GM12878 (cell line): ENCODE measurements around the gene FAM229B. TPM values are rescaled to one million over a fixed set of nuclear protein-coding genes. Genes with fewer than 3 reads are reported as not detected.

Source experiments
- ATAC-seq: fragments of 200-7000 bp; cut with Tn5 transposase; 3 replicates; pipeline ENCODE4 v1.9.1; 2020; ENCODE audit warnings: mild to moderate bottlenecking, moderate library complexity
- BruUV-seq: library from RNA; stranded (reverse); fragments of 400-500 nt; replicated peaks from 2 replicates; lab custom pipeline; 2021; lab: Mats Ljungman, UMichigan
- CTCF ChIA-PET: fragments of 300-600 bp; sonication (Branson Sonifier 250); formaldehyde crosslinking; extraction: SDS; loops from one replicate; lab custom pipeline; 2021; ENCODE audit warnings: inconsistent platforms; lab: Yijun Ruan, JAX
- POLR2A ChIA-PET: fragments of 350-600 bp; formaldehyde crosslinking; extraction: SDS; loops from one replicate; lab custom pipeline; 2021; ENCODE audit warnings: inconsistent platforms; lab: Charles Lee
- RAD21 ChIA-PET: fragments of 300-600 bp; sonication (Branson Sonifier 250); formaldehyde crosslinking; loops from one replicate; lab custom pipeline; 2023; ENCODE audit warnings: antibody characterized with exemption; ENCODE audit not compliant: unreplicated experiment; lab: Charles Lee
- SMC1A ChIA-PET: fragments of 300-600 bp; sonication (Branson Sonifier 250); formaldehyde crosslinking; loops from one replicate; lab custom pipeline; 2023; ENCODE audit not compliant: unreplicated experiment, uncharacterized antibody; lab: Charles Lee
- DNase-seq: peaks from one replicate; pipeline ENCODE4 v3.0.0-alpha.2; 2011; ENCODE audit warnings: low read depth, low spot score
- FAIRE-seq: peaks from 3 replicates; lab custom pipeline; 2011; peaks lifted over from hg19 to GRCh38; lab: Jason Lieb, UNC
- H2AFZ ChIP-seq: 2 replicates; pipeline ENCODE4 v1.6.0; 2011; ENCODE audit warnings: low read depth, low read length, control low read depth; ENCODE audit not compliant: control insufficient read depth
- H3K27ac ChIP-seq: 2 replicates; pipeline ENCODE4 v1.5.1; 2011; ENCODE audit warnings: control low read depth; ENCODE audit not compliant: control insufficient read depth, insufficient read depth
- H3K27me3 ChIP-seq, 2 experiments: replicated peaks in 1 of 2; 2 replicates each; pipeline versions ENCODE4 v1.6.0 to v1.6.1; 2011; ENCODE audit warnings: low read length in 1 of 2; ENCODE audit not compliant: control insufficient read depth in 2 of 2, insufficient read depth in 2 of 2
- H3K36me3 ChIP-seq, 2 experiments: 2 replicates each; pipeline ENCODE4 v1.5.1; 2011; ENCODE audit warnings: low read length in 1 of 2; ENCODE audit not compliant: control insufficient read depth in 2 of 2, insufficient read depth in 2 of 2
- H3K4me1 ChIP-seq: 2 replicates; pipeline ENCODE4 v1.6.1; 2011; ENCODE audit warnings: mild to moderate bottlenecking, low read length, moderate library complexity, mixed read lengths; ENCODE audit not compliant: control insufficient read depth, insufficient read depth
- H3K4me2 ChIP-seq: 2 replicates; pipeline ENCODE4 v1.6.0; 2011; ENCODE audit warnings: control low read depth; ENCODE audit not compliant: control insufficient read depth, insufficient read depth
- H3K4me3 ChIP-seq: fragments of 200-600 bp; sonication (generic); 2 replicates; pipeline ENCODE4 v1.5.1; 2016
- H3K79me2 ChIP-seq: 2 replicates; pipeline ENCODE4 v1.6.0; 2011; ENCODE audit warnings: low read length; ENCODE audit not compliant: control insufficient read depth, insufficient read depth
- H3K9ac ChIP-seq: 2 replicates; pipeline ENCODE4 v1.8.0; 2011; ENCODE audit warnings: low read length, control low read depth, mixed read lengths; ENCODE audit not compliant: control insufficient read depth, insufficient read depth
- H3K9me3 ChIP-seq: replicated peaks from 3 replicates; pipeline ENCODE4 v1.5.1; 2011; ENCODE audit warnings: mild to moderate bottlenecking, low read length; ENCODE audit not compliant: control insufficient read depth, insufficient read depth
- H4K20me1 ChIP-seq: 2 replicates; pipeline ENCODE4 v1.6.0; 2011; ENCODE audit not compliant: control insufficient read depth, insufficient read depth
- KAT2A ChIP-seq: conservative IDR thresholded peaks from 2 replicates; pipeline ENCODE4 v1.6.1; 2011; ENCODE audit warnings: low read depth, low read length; ENCODE audit not compliant: control insufficient read depth
- POU2F2 ChIP-seq: IDR thresholded peaks from 3 replicates; pipeline ENCODE4 v1.6.1; 2011; ENCODE audit warnings: low read depth, mild to moderate bottlenecking, low read length, borderline replicate concordance
- ZSCAN29 ChIP-seq: fragments of 450-650 bp; IDR thresholded peaks from 2 replicates; pipeline ENCODE4 v1.6.1; 2017; ENCODE audit warnings: mild to moderate bottlenecking, moderate library complexity
- WGBS: methylation state at CpG from one replicate; pipeline ENCODE4 v1.1.6; 2016; ENCODE audit warnings: low lambda C conversion rate; ENCODE audit not compliant: insufficient replicate concordance, insufficient coverage; ENCODE audit errors: missing lambda C conversion rate; 5-methylcytosine and 5-hydroxymethylcytosine counted together
- in situ Hi-C: fragments of 300-500 bp; cut with MboI; formaldehyde crosslinking; loops from 9 replicates; pipeline ENCODE4 v1.14.3; 2018; ENCODE audit warnings: mixed read lengths
- intact Hi-C: fragments of 100-400 bp; cut with micrococcal nuclease; formaldehyde crosslinking; loops from one replicate; pipeline ENCODE4 v1.14.2; 2022; ENCODE audit not compliant: unreplicated experiment
- polyA plus RNA-seq, 11 experiments: library from polyadenylated mRNA; depleted of rRNA in 4 of 11; unstranded in 6 of 11; stranded (reverse) in 5 of 11; fragments of >200 nt; fragmentation: Nextera tagmentation in 4 of 11; fragmentation: Illumina TruSeq in 1 of 11; extraction: Ambion mirVana in 4 of 11; extraction: Trizol in 1 of 11; gene quantifications; 1 replicate in 1 of 11; 2 replicates in 10 of 11; pipeline versions ENCODE4 v1.2.1 to v1.2.3, GENCODE V29; 2011 to 2016; ENCODE audit warnings: inconsistent platforms in 2 of 11, missing spikeins in 2 of 11, low read depth in 1 of 11
- total RNA-seq, 4 experiments: library from RNA; depleted of rRNA in 3 of 4; stranded (reverse); fragments of >200 nt in 3 of 4; fragmentation: Illumina TruSeq in 1 of 4; extraction: Trizol in 1 of 4; gene quantifications; 2 replicates each; pipeline versions ENCODE4 v1.2.1 to v1.2.3, GENCODE V29; 2013 to 2021

The FAM229B gene
- total and polyA plus RNA-seq, 10 of the 15 experiments (the other 5 are each of a cell fraction or from before 2014, with no cell fraction given): 0.82 to 5.7 (median 3.1) TPM

DNA sequence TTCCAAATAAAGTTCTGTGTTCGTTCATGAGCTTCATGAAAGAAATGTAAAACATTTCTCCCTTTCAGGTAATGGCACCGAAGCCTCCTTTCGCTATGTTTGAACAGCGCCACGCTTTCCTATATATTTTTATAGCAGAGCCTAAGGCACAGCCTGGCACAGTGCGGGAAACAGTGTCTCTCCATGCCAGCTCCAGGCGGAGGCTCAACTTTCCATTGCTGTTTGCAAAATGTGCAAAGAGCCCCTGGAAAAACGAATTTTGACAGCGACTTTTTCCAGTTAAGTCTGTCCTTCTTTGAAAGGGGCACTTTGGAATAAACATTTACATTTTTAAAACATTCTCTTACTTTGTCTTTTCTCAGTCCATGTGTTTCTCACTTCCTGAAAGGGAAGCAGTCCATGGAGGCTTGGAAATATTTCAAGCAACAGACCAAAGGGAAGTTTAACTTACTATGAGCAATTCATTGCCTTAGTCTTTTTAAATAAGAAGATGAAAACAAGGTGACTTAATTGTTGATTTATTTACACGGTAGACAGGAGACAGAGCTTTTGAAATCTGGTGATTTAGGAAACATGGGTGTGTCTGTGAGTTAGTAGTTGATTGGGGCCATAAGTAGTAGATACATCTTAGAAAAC, 32.7 kb upstream of the FAM229B start:
- Histone ChIP-seq H4K20me1 (no peaks in the 10 kb centered on the region), H3K79me2 (no peaks in the 10 kb centered on the region), H3K9me3 (no peaks in the 10 kb centered on the region), H2AFZ (no peak overlapping the region), H3K4me1 (no peaks in the 10 kb centered on the region), H3K27me3 (no peaks in the 10 kb centered on the region), H3K4me3 (no peak overlapping the region), H3K36me3 (no peaks in the 10 kb centered on the region), H3K27ac (no peak overlapping the region), H3K9ac (no peak overlapping the region), H3K4me2 (no peak overlapping the region)
- WGBS: 53% methylated on average over 10 of the region's 10 CpGs
- FAIRE-seq: no peak
- in situ Hi-C loops: no loop called here
- no TSS peak for BruUV-seq
- SMC1A ChIA-PET: interaction anchor here (0.9 to 1.0 kb wide), 2 partner anchors 12 to 425 kb away, joined by 3 read pairs; no protein-coding TSS in a partner anchor
- no peak for DNase-seq
- intact Hi-C loops: no loop called here
- ATAC-seq: no peak
- RAD21 ChIA-PET: interaction anchor here (1.0 kb wide), 1 partner anchor 11 kb away, joined by 4 read pairs; no protein-coding TSS in a partner anchor
- CTCF ChIA-PET: interaction anchor here (0.6 to 1.3 kb wide), 4 partner anchors 11 to 108 kb away, joined by 3 to 5 read pairs (median 3); no protein-coding TSS in a partner anchor
- POLR2A ChIA-PET: interaction anchor here (0.5 kb wide), 1 partner anchor 475 kb away, joined by 3 read pairs; no protein-coding TSS in a partner anchor
- TF ChIP-seq KAT2A: no peak
- no peak for TF ChIP-seq POU2F2
- TF ChIP-seq, all 136 proteins: peak for 0

- CTCF ChIA-PET: interaction anchor here (0.6 to 1.8 kb wide), 5 partner anchors 13 to 37 kb away, joined by 3 to 9 read pairs (median 3); no protein-coding TSS in a partner anchor
Measured at GRCh38 chr6:112058243-112059032, 29.0 kb upstream of the FAM229B start.

More at GRCh38 chr6:112058243-112059032, 29.0 kb upstream of the FAM229B start:
- WGBS: 0% methylated on average over 4 of the region's 4 CpGs
- ChIA-PET POLR2A (no interaction called here), SMC1A (interaction anchor here (1.0 to 1.1 kb wide), 2 partner anchors 17 to 20 kb away, joined by 3 read pairs; no protein-coding TSS in a partner anchor), RAD21 (no interaction called here)
- Histone ChIP-seq H3K4me3 (no peak overlapping the region), H2AFZ (no peak overlapping the region), H3K27ac (no peak overlapping the region), H3K4me2 (no peak overlapping the region), H3K4me1 (no peaks in the 10 kb centered on the region), H4K20me1 (no peaks in the 10 kb centered on the region), H3K9me3 (no peaks in the 10 kb centered on the region), H3K79me2 (no peaks in the 10 kb centered on the region), H3K9ac (no peak overlapping the region), H3K36me3 (no peaks in the 10 kb centered on the region), H3K27me3 (no peaks in the 10 kb centered on the region)
- no TSS peak for BruUV-seq
- intact Hi-C loops: no loop called here
- FAIRE-seq: no peak
- ATAC-seq: no peak
- in situ Hi-C loops: no loop called here
- no peak for DNase-seq
- TF ChIP-seq ZSCAN29: no peak
